Stimulated activated CD8-positive, alpha-beta memory T cell treated with anti-CD3 and anti-CD28 coated beads, Interleukin-2, amount 100 ng/mL, for 48 hours (primary cell): ENCODE data around the gene SPANXA1.
"Not testable (repeated sequence)": the region's sequence is repeated elsewhere in the genome, so short reads cannot be mapped to it uniquely, and the experiment has no call there.

Experiments
- DNase-seq, 2 donors: peaks; one replicate each; pipeline ENCODE4 v3.0.0-alpha.2; 2020; ENCODE audit warnings: low read depth in 2 of 2

SPANXA1 gene, protein sequence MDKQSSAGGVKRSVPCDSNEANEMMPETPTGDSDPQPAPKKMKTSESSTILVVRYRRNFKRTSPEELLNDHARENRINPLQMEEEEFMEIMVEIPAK

DNA sequence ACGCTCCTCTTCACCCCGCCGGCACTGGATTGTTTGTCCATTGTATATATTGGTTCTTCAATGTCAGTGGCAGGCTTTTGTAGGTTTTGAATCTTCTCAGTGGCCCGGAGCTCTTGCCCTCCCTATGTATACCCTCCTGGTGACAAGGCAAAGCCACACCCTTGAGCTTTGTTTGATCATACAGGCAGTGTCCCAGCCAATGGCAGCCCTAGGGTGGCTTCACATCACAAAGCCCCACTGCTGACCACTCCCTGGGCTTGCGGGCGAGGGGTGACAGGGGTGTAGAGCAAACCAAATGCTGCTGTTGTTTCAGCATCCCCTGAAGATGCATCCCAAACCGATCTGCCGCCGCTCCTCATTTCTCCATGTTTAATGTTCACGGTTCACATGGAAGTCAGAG is at the start of gene SPANXA1:
SPANXA1 (minus strand) TSS at position 101 of the 400 bp plus-strand sequence; CDS start at position 41, 60 bp downstream.
- DNase-seq: not testable (repeated sequence)

DNA sequence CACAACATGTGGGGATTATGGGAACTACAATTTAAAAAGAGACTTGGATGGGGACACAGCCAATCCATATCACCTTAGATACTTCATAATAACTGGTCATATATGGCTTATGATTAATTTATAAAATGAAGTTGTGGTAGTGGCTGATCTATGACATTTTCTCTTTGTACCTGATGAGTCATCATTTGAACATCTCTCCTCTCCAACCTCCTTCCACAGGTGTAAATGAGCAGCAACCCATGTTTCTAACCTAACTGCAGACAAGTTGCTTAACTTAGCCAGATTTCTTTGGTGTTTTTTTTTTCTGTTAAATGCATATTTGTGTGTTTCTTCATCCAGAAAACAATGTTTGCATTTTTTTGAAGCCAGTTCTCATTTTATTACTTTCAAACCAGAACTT is 47.6 kb upstream of the SPANXA1 start:
- no peak for DNase-seq

DNA sequence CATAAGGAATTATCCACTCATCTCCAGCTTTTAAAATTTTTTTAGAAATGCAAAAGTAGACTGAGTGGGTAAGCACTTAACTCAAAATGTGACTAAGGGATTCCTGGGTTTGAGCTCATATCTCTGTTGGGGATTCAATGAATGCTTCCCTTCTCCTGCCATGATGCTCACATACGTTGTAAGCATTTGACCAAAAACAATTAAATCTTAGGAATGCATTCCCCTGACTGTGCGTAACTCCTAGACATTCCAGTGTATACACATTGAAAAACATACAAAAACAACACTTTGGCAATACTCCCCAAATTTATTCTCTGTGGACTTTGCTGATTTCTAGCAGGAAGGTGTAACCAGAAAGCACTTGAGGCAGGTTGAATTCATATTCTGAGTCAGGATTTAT is 34.8 kb upstream of the SPANXA1 start:
- DNase-seq: no peak

DNA sequence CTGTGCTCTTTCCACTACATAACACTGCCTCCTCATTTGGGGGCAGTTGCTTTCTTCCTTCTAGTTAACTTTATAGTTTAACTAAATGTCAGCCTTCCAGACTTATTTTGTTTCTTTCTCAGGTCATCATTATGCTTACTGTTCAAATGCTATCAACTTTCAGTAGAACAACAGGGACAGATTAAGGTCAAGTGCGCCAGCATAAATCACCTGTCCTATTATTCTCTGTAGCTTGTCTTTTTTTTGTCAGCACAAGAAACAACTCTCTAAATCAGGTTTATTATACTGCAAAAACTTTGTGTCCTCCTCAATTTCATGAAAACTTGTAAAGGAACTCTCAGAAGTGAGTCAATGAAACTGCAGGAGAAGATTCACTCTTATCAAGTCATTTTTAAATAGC is 24.6 kb upstream of the SPANXA1 start:
- no peak for DNase-seq

DNA sequence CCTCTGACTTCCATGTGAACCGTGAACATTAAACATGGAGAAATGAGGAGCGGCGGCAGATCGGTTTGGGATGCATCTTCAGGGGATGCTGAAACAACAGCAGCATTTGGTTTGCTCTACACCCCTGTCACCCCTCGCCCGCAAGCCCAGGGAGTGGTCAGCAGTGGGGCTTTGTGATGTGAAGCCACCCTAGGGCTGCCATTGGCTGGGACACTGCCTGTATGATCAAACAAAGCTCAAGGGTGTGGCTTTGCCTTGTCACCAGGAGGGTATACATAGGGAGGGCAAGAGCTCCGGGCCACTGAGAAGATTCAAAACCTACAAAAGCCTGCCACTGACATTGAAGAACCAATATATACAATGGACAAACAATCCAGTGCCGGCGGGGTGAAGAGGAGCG is 4.9 kb upstream of the SPANXA1 start, which contains the start of gene SPANXA2:
SPANXA2 (plus strand) TSS at position 301 of the 400 bp plus-strand sequence; CDS start at position 361, 60 bp downstream.
- not testable (repeated sequence) for DNase-seq

DNA sequence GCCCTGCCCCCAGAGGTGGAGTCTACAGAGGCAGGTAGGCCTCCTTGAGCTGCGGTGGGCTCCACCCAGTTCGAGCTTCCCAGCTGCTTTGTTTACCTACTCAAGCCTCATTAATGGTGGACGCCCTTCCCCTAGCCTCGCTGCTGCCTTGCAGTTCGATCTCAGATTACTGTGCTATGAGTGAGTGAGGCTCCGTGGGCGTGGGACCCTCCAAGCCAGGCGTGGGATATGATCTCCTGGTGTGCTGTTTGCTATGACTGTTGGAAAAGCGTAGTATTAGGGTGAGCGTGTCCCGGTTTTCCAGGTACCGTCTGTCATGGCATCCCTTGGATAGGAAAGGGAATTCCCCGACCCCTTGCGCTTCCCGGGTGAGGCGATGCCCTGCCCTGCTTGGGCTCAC is 42.0 kb downstream of the SPANXA1 start:
- not testable (repeated sequence) for DNase-seq
